ENCODE results near the gene BAIAP2L1. TPM values are rescaled to one million over a fixed set of nuclear protein-coding genes. Genes with fewer than 3 reads are reported as not detected.

BAIAP2L1 gene
- total RNA-seq, 1 donor from 2014 or later = 19.7 TPM

- no peak for TF ChIP-seq CTCF (IDR thresholded peaks at IDR 0.05; ENCODE audit: insufficient read depth, low read length, severe bottlenecking)
- H3K4me3 ChIP-seq (ENCODE audit: low read depth, low read length) = no peak overlapping the region
- no peak for DNase-seq (ENCODE audit: low read depth)
- H3K36me3 ChIP-seq (ENCODE audit: control insufficient read depth, insufficient read depth, low read length) = peaks cover 26% of the 10 kb centered on the region
- no peaks in the 10 kb centered on the region for H3K27me3 ChIP-seq (ENCODE audit: control insufficient read depth, insufficient read depth, low read length)
- FAIRE-seq = no peak
Measured at GRCh38 chr7:98312201-98312600, 88.7 kb downstream of the BAIAP2L1 start.

- H3K36me3 ChIP-seq (ENCODE audit: control insufficient read depth, insufficient read depth, low read length) = peaks cover 31% of the 10 kb centered on the region
- FAIRE-seq = no peak
- H3K27me3 ChIP-seq (ENCODE audit: control insufficient read depth, insufficient read depth, low read length) = no peaks in the 10 kb centered on the region
- H3K4me3 ChIP-seq (ENCODE audit: low read depth, low read length) = no peak overlapping the region
- DNase-seq (ENCODE audit: low read depth) = no peak
- no peak for TF ChIP-seq CTCF (IDR thresholded peaks at IDR 0.05; ENCODE audit: insufficient read depth, low read length, severe bottlenecking)
Measured at GRCh38 chr7:98309566-98309965, 91.3 kb downstream of the BAIAP2L1 start.

GRCh38 chr7:98307971-98308466 lies 92.9 kb downstream of the BAIAP2L1 start:
- Histone ChIP-seq H3K36me3 (ENCODE audit: control insufficient read depth, insufficient read depth, low read length) (peaks cover 39% of the 10 kb centered on the region), H3K27me3 (ENCODE audit: control insufficient read depth, insufficient read depth, low read length) (no peaks in the 10 kb centered on the region)

GRCh38 chr7:98305951-98306535 lies 94.8 kb downstream of the BAIAP2L1 start:
- Histone ChIP-seq H3K4me3 (ENCODE audit: low read depth, low read length) (no peak overlapping the region), H3K27me3 (ENCODE audit: control insufficient read depth, insufficient read depth, low read length) (no peaks in the 10 kb centered on the region), H3K36me3 (ENCODE audit: control insufficient read depth, insufficient read depth, low read length) (peaks cover 41% of the 10 kb centered on the region)
- FAIRE-seq (no peak), DNase-seq (ENCODE audit: low read depth) (no peak)
- TF ChIP-seq CTCF (IDR thresholded peaks at IDR 0.05; ENCODE audit: insufficient read depth, low read length, severe bottlenecking) = no peak

More at GRCh38 chr7:98307971-98308466, 92.9 kb downstream of the BAIAP2L1 start:
- H3K4me3 ChIP-seq (ENCODE audit: low read depth, low read length) = no peak overlapping the region
- FAIRE-seq (peak; percentile 32), DNase-seq (ENCODE audit: low read depth) (no peak)
- TF ChIP-seq CTCF (IDR thresholded peaks at IDR 0.05; ENCODE audit: insufficient read depth, low read length, severe bottlenecking) = no peak

- no peak overlapping the region for H3K4me3 ChIP-seq (ENCODE audit: low read depth, low read length)
- FAIRE-seq (no peak), DNase-seq (ENCODE audit: low read depth) (no peak)
- H3K27me3 ChIP-seq (ENCODE audit: control insufficient read depth, insufficient read depth, low read length) = no peaks in the 10 kb centered on the region
- H3K36me3 ChIP-seq (ENCODE audit: control insufficient read depth, insufficient read depth, low read length) = peaks cover 44% of the 10 kb centered on the region
- TF ChIP-seq CTCF (IDR thresholded peaks at IDR 0.05; ENCODE audit: insufficient read depth, low read length, severe bottlenecking) = no peak
Measured at GRCh38 chr7:98303906-98304305, 97.0 kb downstream of the BAIAP2L1 start.

Data from bronchial epithelial cell (primary cell).